GM19463 (cell line): ENCODE measurements around the gene EMP1.

Source experiments
- ATAC-seq: cut with Tn5 transposase; IDR thresholded peaks from one replicate; pipeline ENCODE4 v1.9.1; 2021; ENCODE audit warnings: mild to moderate bottlenecking, moderate library complexity; ENCODE audit not compliant: unreplicated experiment

Gene EMP1

DNA sequence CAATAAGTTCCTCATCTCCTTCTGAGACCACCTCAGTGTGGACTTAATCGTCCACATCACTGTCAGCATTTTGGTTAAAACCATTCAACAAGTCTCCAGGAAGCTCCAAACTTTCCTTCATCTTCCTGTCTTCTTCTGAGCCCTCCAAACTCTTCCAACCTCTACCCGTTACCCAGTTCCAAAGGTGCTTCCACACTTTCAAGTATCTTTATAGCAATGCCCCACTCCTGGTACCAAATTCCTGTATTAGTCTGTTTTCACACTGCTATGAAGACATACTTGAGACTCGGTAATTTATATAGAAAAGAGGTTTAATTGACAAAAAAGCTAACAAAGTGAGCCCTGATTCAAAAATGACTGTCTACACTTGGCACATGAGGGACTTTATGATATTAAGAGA, 22.8 kb downstream of the EMP1 start:
- ATAC-seq: no peak

DNA sequence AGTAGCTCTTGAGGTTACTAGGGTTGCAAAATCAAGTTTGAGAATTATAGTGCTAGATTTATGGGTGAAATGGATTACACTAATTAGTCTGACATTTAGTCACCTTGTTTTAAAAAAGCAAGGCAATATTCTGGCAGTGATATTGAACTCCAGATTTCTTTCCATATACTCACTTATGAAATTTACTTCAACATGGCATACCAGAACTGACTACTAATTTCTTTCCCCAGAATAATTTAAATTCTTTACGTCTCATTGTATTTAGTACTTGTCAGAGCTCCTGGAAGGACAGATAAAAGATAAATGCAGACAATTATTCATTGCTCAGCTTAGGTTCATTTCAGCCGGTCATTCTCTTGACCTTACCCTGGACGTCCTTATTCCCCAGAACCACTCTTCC, 24.3 kb downstream of the EMP1 start:
- no peak for ATAC-seq

DNA sequence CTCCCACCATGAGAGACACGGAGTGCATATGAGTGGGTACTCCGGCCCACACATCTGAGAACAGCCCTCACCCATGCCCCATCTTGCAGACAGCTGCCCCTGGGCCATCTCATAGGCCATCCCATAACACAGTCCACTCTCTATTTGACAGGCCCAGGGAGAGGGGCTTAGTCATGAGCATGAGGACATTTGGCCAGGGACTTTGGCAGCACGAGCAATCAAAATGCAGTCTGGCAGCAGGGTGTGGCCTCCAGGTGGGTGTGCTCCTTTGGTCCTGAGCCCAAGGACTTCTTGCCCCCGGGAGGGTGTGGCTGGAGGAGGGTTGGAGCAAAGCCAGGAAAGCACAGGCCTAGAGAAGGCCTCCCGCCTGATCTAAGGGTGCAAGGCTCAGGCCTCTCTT, 25.6 kb downstream of the EMP1 start:
- no peak for ATAC-seq

DNA sequence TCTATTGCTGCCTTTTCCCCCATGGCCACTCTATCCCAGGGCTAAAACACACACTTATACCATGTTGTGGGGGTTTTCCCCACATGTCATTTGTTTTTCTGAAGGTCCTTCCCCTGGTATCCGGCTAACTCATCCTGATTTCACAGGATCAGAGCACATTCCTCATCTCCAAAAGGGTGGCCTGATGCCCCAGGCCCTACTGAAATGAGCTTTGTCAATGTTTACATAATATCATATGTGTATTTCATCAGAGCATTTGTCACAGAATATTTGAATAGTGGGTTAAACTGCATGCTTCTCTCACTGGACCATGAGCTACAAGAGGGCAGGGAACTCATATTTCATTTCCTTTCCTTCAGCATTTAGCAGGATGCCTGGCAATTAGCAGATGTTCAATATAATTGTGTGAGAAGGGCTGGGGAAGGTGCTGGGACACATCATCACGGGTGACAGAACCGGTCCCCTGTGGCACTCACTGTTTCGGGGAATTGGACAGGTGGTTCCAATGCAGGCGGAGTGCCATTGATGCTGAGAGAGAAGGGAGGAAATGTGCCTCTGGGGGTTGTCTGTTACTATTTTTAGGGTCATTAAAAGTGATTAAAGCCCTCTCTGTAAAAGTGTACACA, 26.8 kb downstream of the EMP1 start:
- no peak for ATAC-seq

DNA sequence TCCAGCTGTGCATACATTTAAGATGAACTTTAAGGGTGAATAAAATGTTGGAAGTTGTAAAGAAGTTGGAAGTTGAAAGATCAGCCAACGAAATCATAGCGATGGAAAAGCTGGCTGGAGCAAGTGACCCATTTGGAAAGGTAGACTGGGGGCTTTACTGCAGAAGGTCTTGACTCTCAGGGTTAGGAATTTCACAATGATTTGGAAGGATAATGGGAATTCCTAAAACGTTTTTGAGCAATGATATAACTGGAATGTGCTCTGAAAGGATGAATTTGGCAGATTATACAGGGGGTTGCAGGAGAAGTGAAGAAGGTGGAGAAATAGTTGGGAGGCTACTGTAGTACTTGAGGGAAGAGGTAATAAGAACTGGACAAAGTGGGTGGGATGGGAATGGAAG, 27.4 kb downstream of the EMP1 start:
- ATAC-seq: no peak

DNA sequence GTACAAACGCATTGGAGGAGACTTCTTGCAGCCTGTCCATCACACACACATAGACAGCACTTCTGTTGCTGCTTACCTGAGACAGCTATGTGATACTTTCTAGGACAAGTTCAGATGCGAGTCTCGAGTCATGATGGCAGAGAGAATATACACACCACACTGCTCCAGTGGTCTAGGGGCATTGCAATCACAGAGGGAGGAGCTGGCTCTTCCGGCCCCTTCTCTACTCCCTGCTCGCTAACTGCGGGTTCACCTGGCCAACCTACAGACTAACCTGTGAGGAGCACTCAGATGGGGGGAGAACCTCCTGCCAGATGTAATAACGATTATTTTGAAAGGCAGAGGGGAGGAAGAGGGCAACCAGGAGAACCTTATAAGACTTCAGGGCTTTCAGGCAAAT, 30.7 kb downstream of the EMP1 start:
- ATAC-seq: no peak

DNA sequence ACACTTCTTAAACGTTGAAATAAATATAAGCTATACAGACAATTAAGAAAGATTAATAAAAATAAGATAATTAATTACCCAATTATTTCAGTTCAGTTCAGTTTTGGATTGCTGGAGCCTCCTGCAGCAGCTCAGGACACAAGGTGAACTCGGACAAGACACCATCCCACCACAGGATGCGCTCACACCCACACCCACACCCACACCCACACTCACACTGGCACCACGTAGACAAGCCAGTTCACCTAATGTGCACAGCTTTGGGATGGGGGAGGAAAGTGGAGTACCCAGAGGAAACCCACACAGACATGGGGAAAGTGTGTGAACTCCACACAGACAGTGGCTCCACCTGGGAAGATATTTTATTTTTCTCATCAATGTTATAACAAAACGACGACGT, 32.1 kb downstream of the EMP1 start:
- no peak for ATAC-seq

DNA sequence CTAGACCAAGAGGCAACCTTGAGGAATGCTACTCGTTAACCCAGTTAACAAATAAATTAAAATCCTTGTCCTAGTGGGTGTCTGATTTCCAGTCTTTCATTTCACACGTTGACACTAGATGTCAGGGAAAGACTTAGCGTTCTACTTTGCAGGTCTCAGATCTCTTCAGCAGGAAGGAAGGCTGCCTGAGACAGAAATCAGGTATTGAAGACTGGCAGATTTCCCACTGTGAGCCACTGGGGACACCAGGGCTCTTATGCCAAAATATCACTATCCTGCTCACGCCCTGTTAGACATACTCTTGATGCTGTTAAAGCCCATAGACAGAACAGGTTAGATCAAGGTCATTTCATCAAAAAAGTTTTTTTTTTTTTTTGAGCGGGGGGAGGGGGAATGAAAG, 33.0 kb downstream of the EMP1 start:
- ATAC-seq: no peak

DNA sequence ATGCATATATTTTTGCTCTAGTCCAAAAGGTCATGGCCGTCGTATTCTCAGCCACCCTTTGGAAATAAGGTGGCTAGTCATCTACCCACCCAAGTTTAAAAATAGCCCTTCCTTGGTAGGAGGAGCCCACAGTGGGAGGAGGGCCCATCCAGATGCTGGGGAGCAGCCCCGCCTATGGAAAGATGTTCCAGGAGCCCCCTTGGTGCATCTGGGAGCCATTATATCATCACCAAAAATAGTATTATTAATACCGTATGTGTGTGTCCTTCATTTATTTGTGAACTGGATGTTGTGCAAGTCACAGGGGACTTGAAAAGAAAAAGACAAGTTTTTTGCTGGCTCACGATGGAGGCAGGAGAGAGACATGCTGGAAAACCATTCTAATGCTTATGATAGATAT, 34.0 kb downstream of the EMP1 start:
- ATAC-seq: no peak

DNA sequence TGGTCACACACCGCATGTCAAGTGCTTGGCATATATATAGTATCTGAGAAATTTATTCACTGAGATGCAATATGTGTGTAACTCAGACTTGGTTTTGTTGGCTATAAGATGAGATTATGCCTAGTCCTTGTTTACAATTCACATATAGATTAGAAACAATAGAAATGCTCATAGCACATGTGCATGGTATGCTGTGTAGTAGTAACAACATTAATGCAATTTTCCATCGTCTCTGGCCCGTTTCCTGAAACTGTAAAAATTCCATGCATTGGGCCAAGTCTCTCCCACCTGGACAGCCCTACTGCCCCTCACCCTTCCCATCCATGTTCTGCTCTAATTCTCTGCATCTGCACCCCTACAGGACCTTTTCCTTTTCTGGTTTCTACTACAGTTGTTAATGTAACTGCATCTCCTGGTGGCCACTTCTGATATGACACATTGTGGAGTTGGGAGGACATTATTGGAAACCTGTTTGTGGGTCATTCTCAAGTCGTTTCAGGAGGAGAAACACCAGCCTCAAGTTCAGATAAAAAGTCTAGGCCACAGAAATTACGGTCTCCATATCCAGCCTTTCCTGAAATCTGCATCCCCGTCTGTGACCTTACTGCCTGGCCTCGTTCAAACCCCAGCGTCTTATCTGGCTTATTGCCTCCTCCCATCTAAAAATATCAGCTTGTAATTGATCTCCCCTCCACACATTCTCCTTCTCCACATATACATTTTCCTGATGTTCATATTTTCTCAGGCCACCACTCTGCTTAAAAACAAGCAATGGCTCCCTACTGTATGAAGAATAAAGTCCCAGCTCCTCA, 37.5 kb downstream of the EMP1 start:
- no peak for ATAC-seq

DNA sequence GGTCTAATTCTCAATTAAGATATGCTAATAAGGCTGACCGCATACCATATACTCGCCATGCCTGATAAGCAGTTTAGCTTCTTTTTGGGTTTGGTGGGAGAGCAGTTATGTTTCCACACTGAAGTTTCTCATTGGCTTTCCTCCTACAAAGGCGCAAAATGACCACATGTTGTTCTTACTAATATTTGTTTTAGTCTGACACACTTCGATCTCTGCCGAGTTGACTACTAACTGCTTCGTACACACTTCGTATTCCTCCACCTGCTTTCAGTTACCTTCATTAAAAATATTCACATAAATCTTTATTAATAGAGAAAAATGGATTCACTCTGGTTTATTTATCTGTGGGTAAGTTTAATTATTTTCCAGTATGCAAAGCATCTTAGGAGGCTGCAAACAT, 41.7 kb downstream of the EMP1 start:
- no peak for ATAC-seq

DNA sequence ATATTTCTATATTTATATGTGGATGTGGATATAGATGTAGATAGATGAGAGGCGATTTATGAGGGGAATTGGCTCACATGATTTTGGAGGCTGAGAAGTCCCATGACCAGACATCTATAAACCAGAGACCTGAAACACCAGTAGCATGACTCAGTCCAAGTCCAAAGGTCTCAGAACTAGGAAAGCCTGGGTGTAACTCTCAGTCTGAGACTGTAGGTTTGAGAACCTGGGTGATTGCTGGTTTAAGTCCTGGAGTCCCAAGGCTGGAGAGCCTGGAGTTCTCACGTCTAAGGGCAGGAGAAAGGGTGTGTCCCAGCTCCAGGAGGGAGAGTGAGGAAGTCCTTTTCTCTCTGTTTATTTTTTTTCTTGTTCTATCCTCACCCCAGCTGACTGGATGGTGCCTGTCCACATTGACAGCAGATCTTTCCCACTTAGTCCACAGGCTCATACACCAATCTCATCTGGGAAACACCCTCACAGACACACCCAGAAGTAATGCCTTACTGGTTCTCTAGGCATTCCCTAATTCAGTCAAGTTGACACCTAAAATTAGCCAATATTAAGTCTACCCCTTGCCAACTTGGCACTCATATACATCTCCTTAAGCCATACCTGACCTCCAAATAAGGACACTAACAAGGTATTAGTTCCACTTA, 45.4 kb downstream of the EMP1 start:
- no peak for ATAC-seq

DNA sequence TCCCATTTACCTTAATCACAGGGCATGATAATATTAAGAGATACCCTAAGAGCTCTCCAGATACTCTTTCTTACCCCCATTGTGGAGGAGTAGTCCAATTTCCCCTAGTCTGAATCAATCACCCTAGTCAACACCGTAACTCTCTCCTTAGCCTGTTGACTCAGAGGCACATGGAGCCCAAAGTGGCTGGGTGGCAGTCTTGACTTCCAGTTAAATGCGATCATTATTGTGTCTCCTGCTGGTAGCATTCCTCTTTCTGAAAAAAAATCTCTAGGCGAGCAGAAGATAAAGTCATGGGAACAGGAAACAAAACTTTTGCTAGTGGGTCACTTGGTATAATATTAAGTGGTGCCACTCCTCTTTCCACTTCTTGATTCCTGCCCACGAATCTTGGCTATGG, 46.4 kb downstream of the EMP1 start:
- ATAC-seq: no peak

DNA sequence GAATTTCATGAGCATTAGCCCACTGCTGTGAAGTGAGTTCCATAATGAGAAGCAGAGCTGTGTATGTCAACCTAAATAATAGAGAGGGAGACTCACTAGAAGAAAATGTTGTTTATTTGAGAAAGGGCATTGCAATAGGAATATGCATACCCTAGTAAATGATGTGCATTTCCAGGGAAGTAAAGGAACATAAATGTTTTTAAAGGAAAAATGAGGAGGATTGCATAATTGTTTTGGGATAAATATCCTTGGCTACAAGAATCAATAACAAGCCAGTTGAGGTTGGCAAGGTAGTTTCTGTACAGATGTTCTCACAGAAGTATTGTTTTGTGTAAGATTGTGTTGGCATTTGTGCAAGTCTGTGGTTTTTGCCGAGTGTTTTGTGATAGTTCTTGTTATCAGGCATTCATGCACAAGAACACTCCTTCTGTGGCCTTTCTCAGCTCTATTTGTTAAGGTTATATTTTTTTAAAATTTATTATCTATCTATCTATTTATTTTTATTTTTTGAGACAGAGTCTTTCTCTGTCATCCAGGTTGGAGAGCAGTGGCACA, 47.1 kb downstream of the EMP1 start:
- no peak for ATAC-seq

DNA sequence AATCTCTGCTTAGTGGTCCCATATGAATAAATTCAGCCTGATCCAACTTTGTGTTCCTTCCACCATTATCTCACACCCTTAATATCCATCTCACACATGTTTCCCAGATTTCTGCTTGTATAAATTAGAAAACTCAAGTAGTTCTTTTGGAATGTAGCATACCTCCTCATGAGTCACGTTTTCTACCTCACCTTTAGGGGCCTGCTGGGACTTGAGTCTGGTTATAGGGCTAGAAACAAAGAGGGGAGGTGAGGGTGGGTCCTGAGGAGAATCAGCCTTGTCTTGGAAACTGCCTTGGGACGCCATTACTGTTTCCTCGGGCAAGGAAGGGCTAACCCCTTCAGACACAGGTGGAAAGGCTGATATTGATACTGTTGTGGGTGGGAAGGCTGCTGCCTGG, 51.1 kb downstream of the EMP1 start:
- no peak for ATAC-seq

DNA sequence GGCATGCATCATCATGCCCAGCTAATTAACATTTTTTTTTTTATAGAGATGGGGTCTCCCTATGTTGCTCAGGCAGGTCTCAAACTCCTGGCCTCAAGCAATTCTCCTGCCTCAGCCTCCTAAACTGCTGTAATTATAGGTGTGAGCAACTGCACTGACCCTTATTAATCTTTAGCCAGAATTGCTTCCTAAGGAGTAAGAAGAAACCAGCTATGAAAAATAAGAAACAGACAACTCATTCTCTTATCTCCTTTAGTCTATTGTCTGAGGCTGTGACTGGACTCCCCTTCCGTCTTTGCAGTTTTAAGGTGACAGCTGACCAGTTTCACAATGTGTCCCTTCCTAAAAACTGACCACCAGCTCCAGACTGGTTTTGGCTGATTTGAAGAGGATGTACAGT, 52.4 kb downstream of the EMP1 start:
- ATAC-seq: no peak

DNA sequence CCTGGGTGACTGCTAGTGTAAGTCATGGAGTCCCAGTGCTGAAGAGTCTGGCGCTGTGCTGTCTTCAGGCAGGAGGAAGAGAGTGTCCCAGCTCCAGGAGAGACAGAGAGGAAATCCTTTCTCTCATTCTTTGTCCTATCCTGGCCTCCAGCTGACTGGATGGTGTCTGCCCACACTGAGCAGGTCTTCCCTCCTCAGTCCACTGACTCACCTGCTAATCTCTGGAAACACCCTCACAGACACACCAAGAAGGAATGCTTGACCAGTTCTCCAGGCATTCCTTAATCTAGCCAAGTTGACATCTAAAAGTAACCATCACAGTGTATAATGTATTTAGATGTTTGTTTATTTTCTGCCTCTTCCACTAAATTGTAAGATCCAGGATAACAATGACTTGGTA, 53.9 kb downstream of the EMP1 start:
- ATAC-seq: no peak

DNA sequence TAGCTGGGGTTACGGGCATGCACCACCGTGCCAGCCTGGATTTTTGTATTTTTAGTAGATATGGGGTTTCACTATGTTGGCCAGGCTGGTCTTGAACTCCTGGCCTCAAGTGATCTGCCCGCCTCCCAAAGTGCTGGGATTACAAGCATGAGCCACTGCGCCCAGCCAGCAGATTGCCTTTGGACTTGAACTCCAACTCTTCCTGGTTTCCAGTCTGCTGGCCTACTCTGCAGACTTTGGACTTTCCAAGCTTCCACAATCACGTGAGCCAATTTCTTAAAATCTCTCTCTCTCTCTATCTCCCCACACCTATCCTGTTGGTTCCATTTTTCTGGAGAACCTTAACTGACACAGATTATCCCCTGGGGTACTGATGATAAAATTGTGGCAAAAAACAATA, 55.0 kb downstream of the EMP1 start:
- ATAC-seq: no peak

DNA sequence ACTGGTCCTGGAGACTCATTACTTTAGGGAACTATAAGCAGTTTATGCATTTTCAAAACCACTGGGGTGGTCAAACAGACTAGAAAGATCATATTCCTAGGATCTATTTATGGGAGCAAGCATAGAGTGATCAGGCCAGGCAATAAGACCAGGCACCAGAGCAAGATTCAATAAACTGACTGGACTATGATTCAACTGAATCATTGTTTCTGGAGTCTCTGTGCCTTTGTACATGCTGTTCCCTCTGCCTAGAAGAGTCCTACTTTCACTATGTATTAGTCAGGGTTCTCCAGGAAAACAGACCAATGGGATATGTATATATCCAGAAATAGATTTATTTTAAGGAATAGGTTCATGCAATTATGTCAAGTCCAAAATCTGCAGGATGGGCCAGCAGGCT, 55.5 kb downstream of the EMP1 start:
- ATAC-seq: no peak

DNA sequence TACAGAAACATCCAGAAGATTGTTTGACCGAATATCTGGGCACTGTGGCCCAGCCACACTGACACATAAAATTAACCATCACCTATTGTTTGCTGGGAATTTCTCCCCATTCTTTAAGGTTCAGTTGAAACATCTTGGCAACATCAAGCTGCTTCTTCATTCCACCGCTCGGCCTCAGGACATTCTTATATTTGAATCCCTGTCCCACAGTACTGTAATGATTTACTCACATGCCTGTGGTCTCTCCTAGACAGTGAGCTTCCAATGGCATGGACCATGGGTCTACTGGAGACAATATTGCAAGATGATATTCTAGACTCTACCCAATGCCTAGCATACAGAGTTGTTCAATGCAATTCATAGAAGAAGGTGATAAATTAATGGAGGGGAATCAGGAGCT, 56.1 kb downstream of the EMP1 start:
- no peak for ATAC-seq

DNA sequence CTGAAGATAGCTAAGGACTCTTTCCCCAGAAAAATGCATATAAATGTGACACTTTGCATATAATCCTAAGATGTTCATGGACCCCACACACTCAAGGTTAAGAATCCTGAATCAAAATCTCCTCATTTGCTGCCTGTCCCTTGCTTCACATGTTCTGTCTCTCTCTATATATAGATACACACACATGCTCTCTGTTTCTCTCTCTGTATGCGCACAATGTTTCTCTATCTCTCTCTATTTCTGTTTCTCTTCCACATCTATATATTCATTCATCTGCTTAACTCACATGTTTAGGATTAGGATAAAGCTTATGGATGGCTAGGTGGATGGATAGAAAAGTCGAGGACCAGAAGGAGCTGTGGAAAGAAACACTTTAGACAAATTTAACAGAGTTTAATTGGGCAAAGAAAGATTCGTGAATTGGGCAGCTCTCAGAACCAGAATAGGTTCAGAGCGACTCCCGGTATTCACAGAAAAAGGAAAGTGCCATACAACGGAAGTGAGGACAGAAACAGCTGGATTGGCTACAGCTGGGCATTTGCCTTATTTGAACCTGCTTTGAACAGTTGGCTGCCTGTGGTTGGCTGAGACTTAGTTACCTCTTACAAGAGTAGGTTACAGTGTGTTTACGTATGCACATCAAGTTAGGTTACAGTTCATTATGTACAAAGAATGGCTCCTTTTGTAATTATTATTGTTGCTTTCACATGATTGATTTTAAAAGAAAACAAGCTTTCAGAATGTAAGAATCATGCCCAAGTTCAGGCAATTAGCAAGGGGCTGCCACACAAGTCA, 57.6 kb downstream of the EMP1 start:
- no peak for ATAC-seq
